ES-I3 (cell line): ENCODE measurements around the gene JAG1.

Experiments used
- H3K36me3 ChIP-seq: 2 replicates; pipeline ENCODE4 v1.6.1; 2013; ENCODE audit warnings: mild to moderate bottlenecking, low read length, control low read depth, moderate library complexity; ENCODE audit not compliant: insufficient read depth
- H3K4me1 ChIP-seq: 2 replicates; pipeline ENCODE4 v1.6.1; 2013; ENCODE audit warnings: mild to moderate bottlenecking, control low read depth, low read length; ENCODE audit not compliant: insufficient read depth
- H3K9ac ChIP-seq: 2 replicates; pipeline ENCODE4 v1.6.1; 2013; ENCODE audit warnings: low read depth, mild to moderate bottlenecking, low read length, moderate library complexity
- H3K9me3 ChIP-seq: 2 replicates; pipeline ENCODE4 v1.6.1; 2013; ENCODE audit warnings: mild to moderate bottlenecking, low read length, moderate library complexity; ENCODE audit not compliant: control insufficient read depth, insufficient read depth

JAG1 gene

DNA sequence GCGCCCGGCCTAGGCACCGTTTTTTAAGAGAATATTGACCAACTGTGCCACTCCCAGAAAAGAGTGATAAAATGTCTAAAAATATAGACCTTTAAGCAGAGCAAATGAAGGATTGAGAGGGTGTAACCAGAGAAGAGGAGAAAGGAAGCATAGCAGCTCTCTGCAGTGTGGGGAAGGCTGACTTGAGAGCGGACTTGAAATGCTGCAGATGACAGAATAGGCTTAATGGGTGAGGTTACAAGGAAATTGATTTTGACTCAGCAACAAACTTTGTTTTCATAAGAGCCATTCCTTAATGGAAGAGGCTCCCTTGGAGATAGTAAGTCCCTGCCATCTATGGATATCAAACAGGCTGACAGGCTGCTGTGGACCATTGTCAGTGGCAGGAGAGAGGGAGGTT is 7.7 kb upstream of the JAG1 start:
- Histone ChIP-seq H3K9ac (no peak overlapping the region), H3K36me3 (no peaks in the 10 kb centered on the region), H3K9me3 (no peaks in the 10 kb centered on the region), H3K4me1 (no peaks in the 10 kb centered on the region)

DNA sequence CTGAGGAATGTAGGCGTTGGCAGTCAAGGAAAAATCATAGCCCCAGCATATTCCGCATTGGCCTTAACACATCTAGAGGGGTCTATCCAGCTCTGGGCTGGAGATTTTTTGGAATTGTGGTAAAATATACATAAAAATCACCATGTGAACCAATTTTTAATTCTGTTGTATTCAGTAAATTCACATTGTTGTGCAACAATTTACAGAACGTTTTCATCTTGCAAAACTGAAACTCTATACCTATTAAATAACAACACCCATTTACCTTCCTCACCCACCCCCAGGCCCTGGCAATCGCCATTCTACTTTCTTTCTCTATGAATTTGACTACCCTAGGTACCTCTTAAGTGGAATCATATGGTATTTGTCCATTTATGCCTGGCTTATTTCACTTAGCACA is 6.8 kb upstream of the JAG1 start:
- Histone ChIP-seq H3K4me1 (no peaks in the 10 kb centered on the region), H3K9ac (no peak overlapping the region), H3K9me3 (no peaks in the 10 kb centered on the region), H3K36me3 (no peaks in the 10 kb centered on the region)

DNA sequence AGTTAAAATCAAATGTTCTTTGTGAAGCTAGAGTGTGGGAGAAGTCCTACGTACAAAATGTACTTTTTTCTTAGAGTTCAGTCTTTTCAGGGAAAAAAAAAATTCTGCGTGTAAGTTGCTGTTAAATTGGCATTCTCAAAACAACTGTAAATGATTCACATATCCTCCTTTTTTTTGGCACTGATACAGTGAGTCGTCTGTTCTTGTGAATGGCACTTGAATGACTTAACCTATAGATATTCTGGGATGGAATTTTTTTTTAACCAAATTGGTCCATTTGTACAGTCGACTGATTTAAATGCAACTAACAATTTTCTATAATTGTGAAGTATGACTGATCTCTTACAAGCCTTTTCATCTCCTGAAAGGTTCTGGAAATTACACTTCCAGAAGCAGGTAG is 5.5 kb upstream of the JAG1 start:
- Histone ChIP-seq H3K9me3 (no peaks in the 10 kb centered on the region), H3K4me1 (no peaks in the 10 kb centered on the region; the same call in 1 of the 2 replicates), H3K36me3 (no peaks in the 10 kb centered on the region), H3K9ac (no peak overlapping the region)

DNA sequence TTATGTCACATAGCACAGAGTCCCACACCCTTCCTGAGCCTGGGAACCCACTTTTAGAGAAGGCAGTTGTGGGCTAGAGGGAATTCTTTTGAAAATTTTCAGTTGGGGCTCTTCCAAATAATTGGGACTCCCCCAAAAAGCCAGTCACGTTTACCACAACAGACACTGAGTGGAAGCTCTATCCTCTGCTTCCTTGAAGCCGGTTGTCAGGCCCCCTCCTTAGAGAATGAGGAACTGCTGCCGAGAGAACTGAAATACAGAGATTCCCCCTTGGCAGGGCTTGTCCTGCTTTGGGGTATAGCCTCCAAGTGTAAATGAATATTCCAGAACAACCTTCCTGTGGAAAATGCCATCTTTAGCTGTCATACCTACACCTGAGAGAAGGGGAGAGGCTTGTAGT is 2.7 kb upstream of the JAG1 start:
- no peaks in the 10 kb centered on the region for H3K36me3 ChIP-seq
- no peak overlapping the region for H3K9ac ChIP-seq
- H3K4me1 ChIP-seq = no peaks in the 10 kb centered on the region; the same call in 1 of the 2 replicates
- H3K9me3 ChIP-seq = no peaks in the 10 kb centered on the region

DNA sequence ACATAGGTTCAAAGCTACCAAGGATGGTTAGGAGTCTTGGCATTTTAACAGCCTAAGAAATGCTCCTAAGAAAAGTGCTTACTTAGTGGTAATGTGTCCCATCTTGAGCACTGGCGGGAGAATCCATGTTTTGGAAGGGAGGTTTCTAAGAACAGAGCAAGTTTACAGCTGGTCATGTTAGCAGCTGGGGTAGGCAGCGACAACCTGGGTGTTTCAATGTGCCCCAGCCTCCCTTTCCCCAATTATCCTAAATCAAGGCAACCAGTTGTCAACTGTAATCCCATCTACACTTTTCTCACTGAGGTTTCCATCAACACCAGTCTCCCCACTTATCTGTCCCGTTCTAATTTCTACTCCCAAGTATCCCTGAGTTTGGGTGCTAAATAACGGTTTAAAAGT is 1.6 kb upstream of the JAG1 start:
- Histone ChIP-seq H3K4me1 (peaks cover 7% of the 10 kb centered on the region; the same call in 1 of the 2 replicates), H3K9ac (peak overlapping the region; percentile 80; the same call in 1 of the 2 replicates), H3K9me3 (no peaks in the 10 kb centered on the region), H3K36me3 (no peaks in the 10 kb centered on the region)

DNA sequence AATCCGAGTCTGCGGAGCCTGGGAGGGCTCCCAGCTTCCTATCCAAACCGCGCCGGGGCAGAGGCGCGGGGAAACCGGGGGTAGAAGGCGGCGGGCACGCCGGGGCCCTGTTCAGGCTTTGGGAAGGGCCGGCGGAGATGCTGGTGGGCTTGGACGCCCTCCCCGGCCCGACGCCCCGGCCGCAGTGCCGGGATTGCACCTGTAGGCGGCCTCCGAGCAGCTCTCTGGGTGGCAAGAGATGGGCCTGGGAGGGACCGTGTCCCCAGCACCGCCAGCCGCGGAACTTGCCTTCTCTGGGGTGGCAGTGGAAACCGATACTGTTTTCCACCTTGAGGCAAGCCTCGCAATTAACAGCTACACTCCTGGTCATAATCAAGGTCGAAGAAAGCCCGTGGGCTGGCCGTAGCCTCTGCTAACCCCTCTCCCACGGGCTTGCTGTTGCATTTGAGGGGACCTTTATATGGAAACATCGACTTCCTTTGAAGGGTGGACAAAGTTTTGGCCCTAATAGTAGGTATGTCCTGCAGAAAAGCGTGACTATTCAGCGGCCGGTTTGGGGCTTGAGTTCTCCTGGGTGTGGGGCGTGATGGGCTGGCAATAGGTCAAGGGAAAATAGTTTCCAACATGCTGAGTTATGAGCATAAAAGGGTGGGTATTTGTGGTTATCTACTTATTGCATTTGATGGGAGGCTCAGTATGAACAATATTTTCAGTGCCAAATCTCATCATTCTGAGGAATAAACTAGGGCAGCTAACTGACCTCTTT is 1.1 kb upstream of the JAG1 start:
- Histone ChIP-seq H3K36me3 (no peaks in the 10 kb centered on the region), H3K9ac (peak overlapping the region; percentile 80), H3K9me3 (no peaks in the 10 kb centered on the region), H3K4me1 (peaks cover 10% of the 10 kb centered on the region)

DNA sequence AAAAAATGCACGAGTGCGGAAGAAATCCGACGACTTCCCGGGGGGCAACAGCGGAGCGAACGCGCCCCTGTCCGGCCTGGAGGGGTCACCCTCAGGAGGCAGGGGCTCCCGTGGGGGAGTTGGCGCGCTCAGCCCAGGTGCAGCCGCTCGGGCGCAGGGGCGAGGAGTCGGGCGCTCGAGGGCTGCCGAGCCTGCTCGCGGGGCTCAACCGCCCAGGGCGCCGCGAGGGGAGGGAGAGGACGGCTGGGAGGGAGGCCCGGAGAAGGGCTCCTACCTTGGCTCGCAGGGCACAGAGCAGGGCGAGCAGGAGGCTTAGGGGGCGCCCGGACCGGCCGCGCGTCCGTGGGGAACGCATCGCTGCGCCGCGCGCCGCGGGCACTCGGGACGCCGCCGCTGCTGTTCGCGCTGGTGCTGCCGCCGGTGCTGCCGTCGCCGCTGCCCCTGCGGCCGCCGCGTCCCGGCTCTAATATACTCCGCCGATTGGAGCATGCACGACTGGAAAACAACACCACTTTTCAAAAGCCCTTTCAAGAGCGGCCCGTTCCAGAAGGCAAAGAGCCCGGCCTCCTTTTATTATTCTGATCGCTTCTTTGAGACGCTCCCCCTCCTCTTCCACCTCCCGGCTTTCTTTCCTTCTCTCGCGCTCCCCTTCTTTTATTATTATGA is 490 bp downstream of the JAG1 start:
- no peaks in the 10 kb centered on the region for H3K9me3 ChIP-seq
- H3K9ac ChIP-seq = peak overlapping the region; percentile 80
- peaks cover 10% of the 10 kb centered on the region for H3K4me1 ChIP-seq
- no peaks in the 10 kb centered on the region for H3K36me3 ChIP-seq

DNA sequence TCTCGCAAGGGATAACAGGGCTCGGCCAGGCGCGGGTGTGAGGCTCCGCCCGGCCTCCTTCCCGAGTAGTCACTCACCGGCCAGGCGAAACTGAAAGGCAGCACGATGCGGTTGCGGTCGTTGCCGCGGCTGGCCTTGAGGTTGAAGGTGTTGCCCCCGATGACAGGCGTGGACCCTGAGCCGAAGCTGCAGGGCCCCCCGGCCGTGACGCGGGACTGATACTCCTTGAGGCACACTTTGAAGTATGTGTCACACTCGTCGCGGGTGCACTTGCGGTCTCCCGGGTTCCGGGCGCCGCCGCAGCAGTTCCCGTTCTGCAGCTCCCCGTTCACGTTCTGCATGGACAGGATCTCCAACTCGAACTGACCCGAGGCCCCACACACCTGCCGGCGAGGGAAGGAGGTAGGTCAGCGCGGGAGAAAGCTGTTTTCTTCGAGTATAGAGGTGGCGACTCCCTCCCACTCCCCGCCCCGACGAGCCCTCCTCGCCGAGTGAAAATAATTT is 1.1 kb downstream of the JAG1 start:
- Histone ChIP-seq H3K9ac (peak overlapping the region; percentile 80), H3K4me1 (peaks cover 11% of the 10 kb centered on the region)

DNA sequence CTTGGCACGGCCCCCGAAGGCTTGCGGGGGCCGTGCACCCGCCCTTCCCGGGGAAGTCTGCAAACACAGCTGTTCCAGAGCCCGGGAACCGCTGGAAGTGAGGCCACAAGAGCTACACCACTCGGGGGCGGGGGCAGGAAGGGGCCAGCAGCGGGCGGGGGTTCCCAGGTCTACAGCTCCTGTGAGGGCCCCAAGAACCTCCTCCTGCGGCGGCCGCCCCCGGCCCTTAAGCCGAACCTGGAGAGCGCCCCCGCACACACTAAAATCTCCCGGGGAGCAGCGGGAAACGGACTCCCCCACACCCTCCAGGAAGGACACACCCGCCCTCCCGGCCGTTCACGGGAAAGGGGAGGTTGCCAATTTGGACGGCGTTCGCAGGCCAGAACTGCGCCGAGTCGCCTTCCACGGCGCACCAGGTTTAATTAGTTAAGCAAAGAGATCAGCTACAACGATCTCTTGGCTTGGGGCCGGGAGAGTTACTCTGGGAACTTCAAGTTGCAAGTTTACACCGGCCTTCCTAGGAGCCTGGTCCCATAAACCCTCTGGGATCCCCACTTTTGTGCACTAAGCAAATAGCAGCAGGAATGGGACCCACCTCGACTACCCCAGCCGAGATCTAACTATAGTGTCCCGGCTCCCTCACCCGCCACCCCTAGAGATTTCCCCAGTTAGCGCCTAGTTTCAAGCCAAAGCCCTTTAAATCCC is 1.7 kb downstream of the JAG1 start:
- no peaks in the 10 kb centered on the region for H3K9me3 ChIP-seq
- 0 out of 2 replicates have a peak, but pooled peaks cover 3% of the 10 kb centered on the region for H3K36me3 ChIP-seq
- H3K9ac ChIP-seq = peak overlapping the region; percentile 80
- H3K4me1 ChIP-seq = peaks cover 17% of the 10 kb centered on the region

More for the DNA sequence above, 1.1 kb downstream of the JAG1 start:
- H3K36me3 ChIP-seq = no peaks in the 10 kb centered on the region
- no peaks in the 10 kb centered on the region for H3K9me3 ChIP-seq

DNA sequence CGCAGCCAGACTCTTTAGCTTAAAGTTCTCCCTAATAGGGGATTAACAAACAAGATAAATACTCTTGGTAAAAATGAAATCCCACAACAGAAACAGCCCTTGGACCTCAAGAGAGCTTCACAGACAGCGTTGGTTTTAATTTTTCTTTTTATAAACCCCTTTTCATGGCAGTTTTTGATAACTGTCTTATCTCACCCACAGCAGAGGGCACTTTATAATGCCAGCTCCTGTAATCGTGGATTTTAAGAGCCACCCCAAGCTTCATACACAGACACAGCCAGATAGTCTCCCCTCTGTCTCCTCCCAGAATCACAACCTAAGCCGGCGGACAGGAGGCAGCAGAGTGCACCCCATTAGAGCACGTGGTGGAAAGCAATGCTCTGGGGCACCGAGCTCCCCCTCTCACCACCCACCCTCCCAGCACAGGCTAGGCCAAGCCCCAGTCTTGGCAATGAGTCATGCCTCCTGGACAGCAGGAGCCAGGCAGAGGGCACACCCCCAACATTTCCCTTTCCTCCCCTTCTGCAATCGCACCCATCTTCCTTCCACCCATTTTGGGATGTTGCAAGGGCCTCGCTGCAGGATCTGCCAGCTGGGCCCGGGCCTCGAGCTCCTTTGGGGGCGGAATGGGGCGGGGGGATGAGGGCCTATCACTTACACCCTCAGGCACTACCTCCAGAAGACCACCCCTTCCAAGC is 2.4 kb downstream of the JAG1 start:
- Histone ChIP-seq H3K4me1 (peaks cover 20% of the 10 kb centered on the region), H3K9ac (peak overlapping the region; percentile 80), H3K36me3 (0 out of 2 replicates have a peak, but pooled peaks cover 3% of the 10 kb centered on the region), H3K9me3 (no peaks in the 10 kb centered on the region)

DNA sequence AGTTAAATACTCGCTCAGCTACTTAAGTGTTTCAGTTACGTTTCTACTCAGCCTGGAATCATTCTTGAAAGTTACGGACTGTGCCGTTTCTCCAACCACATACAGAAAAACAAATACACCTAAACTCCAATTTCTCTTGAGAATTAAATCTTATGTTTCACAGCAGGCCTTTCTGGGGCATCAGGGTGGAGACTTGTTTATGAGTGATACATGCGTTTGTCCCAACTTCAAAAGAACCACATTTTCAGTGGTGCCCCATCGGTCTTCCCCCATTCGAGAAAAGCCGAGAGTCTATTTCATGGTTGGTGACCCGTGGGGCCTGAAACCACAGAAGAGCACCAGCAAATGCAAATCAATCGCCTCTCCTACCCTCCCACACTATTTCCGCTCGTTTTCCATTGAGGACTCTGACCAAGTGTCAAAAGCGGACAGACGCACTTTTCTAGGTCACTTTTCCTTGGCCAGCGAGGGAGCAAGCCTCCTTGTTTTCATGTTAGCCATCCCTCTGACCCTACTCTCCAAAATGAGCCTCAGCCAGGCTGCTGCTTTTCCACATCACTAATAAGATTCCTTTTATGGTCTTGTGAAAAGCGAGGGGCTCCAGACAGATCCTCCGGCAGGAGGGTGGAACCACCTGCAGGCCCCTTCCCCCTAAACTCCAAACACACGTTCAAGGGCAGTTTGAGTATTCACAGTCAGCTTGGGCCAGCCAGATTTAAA is 3.1 kb downstream of the JAG1 start:
- peaks cover 26% of the 10 kb centered on the region for H3K4me1 ChIP-seq
- peak overlapping the region; percentile 80 for H3K9ac ChIP-seq
- H3K9me3 ChIP-seq = no peaks in the 10 kb centered on the region
- 0 out of 2 replicates have a peak, but pooled peaks cover 3% of the 10 kb centered on the region for H3K36me3 ChIP-seq

DNA sequence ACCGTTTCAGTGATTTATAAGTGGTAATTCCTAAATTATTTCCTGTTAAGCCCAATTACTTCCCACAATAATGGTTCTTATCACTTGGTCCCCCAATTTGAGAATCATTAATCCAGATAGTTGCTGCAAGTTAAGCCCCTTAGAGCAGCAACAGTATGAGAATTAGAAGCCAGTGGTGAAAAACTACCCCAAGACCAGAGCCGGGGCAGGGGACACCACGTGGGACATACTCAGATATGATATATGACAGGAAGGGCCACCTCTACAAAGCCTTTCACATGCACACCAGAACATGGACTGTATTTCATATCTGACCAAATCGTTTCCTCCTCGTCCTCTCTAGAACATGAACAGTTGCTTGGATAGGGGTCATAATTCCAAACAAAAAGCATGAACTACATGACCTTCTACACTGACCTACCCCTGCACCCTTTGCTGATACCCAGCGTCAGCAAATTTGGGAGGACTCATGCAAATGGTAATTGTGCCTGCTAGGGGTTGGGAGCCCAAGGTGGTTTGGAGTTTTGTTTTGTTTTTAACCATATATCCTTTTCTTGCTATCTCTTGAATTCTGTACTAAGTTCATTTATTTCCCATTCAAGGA is 3.9 kb downstream of the JAG1 start:
- Histone ChIP-seq H3K9me3 (no peaks in the 10 kb centered on the region), H3K36me3 (0 out of 2 replicates have a peak, but pooled peaks cover 3% of the 10 kb centered on the region), H3K4me1 (peaks cover 33% of the 10 kb centered on the region), H3K9ac (no peak overlapping the region; the same call in 1 of the 2 replicates)

DNA sequence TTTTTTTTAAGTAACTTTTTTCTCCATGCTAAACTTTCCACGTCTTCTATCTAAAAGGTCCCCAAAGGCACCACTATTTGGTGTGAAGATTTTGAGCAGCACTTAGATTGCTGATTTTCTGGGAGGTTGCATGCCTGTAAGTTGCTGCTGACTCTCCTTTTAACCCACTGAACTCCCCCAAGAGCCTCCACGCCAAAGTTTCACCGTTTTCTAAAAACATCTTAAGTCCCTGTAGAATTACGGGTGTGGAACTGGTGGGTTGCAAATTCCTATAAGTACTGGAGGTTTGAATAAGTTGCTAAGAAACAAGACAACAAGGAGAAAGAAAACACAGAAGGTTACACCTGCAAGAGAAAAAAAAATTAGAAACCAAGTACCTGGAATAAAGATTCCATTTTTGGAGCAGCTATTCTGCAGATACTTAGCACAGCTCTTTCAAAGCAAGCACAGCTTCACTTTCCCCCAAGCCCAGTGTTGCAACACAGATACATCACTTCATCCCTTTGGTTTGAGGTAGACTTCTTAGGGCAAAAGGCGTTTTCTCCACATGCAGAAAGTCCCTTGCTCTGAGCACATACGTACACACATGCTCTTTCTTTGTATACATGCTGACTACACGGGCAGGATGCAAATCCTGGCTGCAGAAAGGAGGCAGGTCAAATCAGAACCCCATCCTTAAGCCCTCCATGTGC is 5.0 kb downstream of the JAG1 start:
- Histone ChIP-seq H3K36me3 (peaks cover 3% of the 10 kb centered on the region; the same call in 1 of the 2 replicates), H3K4me1 (peaks cover 43% of the 10 kb centered on the region), H3K9ac (no peak overlapping the region), H3K9me3 (no peaks in the 10 kb centered on the region)
